HepG2 (cell line): ENCODE results near the gene B3GNT7. TPM values are rescaled to one million over a fixed set of nuclear protein-coding genes. Genes with fewer than 3 reads are reported as not detected.

Experiments
- ATAC-seq: fragments of 200-7000 bp; cut with Tn5 transposase; 3 replicates; pipeline ENCODE4 v1.9.1; 2020; ENCODE audit warnings: mild to moderate bottlenecking, moderate library complexity
- BruUV-seq: library from RNA; stranded (reverse); fragments of 400-500 nt; replicated peaks from 2 replicates; lab custom pipeline; 2021; lab: Mats Ljungman, UMichigan
- CTCF ChIA-PET: fragments of 300-600 bp; formaldehyde crosslinking; extraction: SDS; loops from one replicate; lab custom pipeline; 2021; ENCODE audit warnings: low total read pairs, inconsistent platforms, low intra/inter-chr PET ratio; lab: Yijun Ruan, JAX
- POLR2A ChIA-PET: fragments of 350-600 bp; sonication (Branson Sonifier 250); formaldehyde crosslinking; loops from one replicate; lab custom pipeline; 2020; ENCODE audit warnings: antibody characterized with exemption, inconsistent platforms; lab: Yijun Ruan, JAX
- DNase-seq: peaks from one replicate; pipeline ENCODE4 v3.0.0-alpha.2; 2015; ENCODE audit warnings: low spot score
- FAIRE-seq: peaks from 3 replicates; lab custom pipeline; 2011; peaks lifted over from hg19 to GRCh38; lab: Jason Lieb, UNC
- H2AFZ ChIP-seq: one replicate; pipeline ENCODE4 v1.6.1; 2011; ENCODE audit warnings: low read length, inconsistent platforms
- H3K27ac ChIP-seq: fragments of 300-600 bp; 3 replicates; pipeline ENCODE4 v1.8.0; 2011; ENCODE audit warnings: mixed run types, mild to moderate bottlenecking, mixed read lengths, low read length, inconsistent platforms; ENCODE audit not compliant: insufficient read depth; ENCODE audit errors: extremely low read length
- H3K27me3 ChIP-seq, 2 experiments: fragments of 200-600 bp in 1 of 2; 2 replicates in 1 of 2; 3 replicates in 1 of 2; pipeline versions ENCODE4 v1.6.0 to v1.8.0; 2011; ENCODE audit warnings: low read length in 2 of 2, mild to moderate bottlenecking in 2 of 2, moderate library complexity in 2 of 2, inconsistent platforms in 1 of 2; ENCODE audit not compliant: insufficient read depth in 2 of 2, control insufficient read depth in 1 of 2
- H3K36me3 ChIP-seq, 2 experiments: fragments of 200-600 bp in 1 of 2; replicated peaks in 1 of 2; 2 replicates in 1 of 2; 3 replicates in 1 of 2; pipeline versions ENCODE4 v1.5.1 to v1.8.0; 2011; ENCODE audit warnings: low read length in 2 of 2, inconsistent platforms in 1 of 2; ENCODE audit not compliant: insufficient read depth in 2 of 2, control insufficient read depth in 1 of 2
- H3K4me1 ChIP-seq: 2 replicates; pipeline ENCODE4 v1.5.1; 2012; ENCODE audit warnings: low read length, inconsistent platforms; ENCODE audit not compliant: insufficient read depth
- H3K4me2 ChIP-seq: 2 replicates; pipeline ENCODE4 v1.6.0; 2011; ENCODE audit warnings: low read depth, low read length, inconsistent platforms
- H3K4me3 ChIP-seq, 3 experiments: fragments of 200-600 bp in 1 of 3; sonication (generic), shearing (Covaris generic) in 1 of 3; replicated peaks in 1 of 3; 2 replicates each; pipeline ENCODE4 v1.5.1; 2011 to 2016; ENCODE audit warnings: low read length in 3 of 3, inconsistent platforms in 2 of 3, low read depth in 2 of 3, mild to moderate bottlenecking in 2 of 3, control low read depth in 1 of 3, mixed read lengths in 1 of 3; ENCODE audit not compliant: insufficient read depth in 1 of 3
- H3K79me2 ChIP-seq: one replicate; pipeline ENCODE4 v1.6.1; 2011; ENCODE audit warnings: low read length, inconsistent platforms; ENCODE audit not compliant: insufficient read depth
- H3K9ac ChIP-seq: 2 replicates; pipeline ENCODE4 v1.6.0; 2011; ENCODE audit warnings: mild to moderate bottlenecking, low read depth, low read length, inconsistent platforms; ENCODE audit not compliant: insufficient read depth
- H3K9me3 ChIP-seq: 2 replicates; pipeline ENCODE4 v1.5.1; 2012; ENCODE audit warnings: mild to moderate bottlenecking, low read length
- H4K20me1 ChIP-seq: 2 replicates; pipeline ENCODE4 v1.6.0; 2011; ENCODE audit warnings: inconsistent platforms, mild to moderate bottlenecking, low read length, moderate library complexity; ENCODE audit not compliant: insufficient read depth
- CCAR2 ChIP-seq: fragments of 200-400 bp; formaldehyde crosslinking; optimal IDR thresholded peaks from 2 replicates; pipeline ENCODE3; 2018; ENCODE audit warnings: low read depth, mild to moderate bottlenecking, low read length, moderate library complexity
- ISX ChIP-seq: sonication (generic); formaldehyde crosslinking; conservative IDR thresholded peaks from 2 replicates; pipeline ENCODE4 v1.5.0; 2020; ENCODE audit warnings: missing genetic modification reagents
- MLLT10 ChIP-seq: sonication (generic); formaldehyde crosslinking; IDR thresholded peaks from 2 replicates; pipeline ENCODE4 v1.4.0; 2020; ENCODE audit warnings: missing genetic modification reagents
- NFKB2 ChIP-seq: sonication (generic); formaldehyde crosslinking; IDR thresholded peaks from 2 replicates; pipeline ENCODE4 v1.4.0; 2020; ENCODE audit warnings: missing genetic modification reagents, borderline replicate concordance
- SATB2 ChIP-seq: sonication (generic); formaldehyde crosslinking; IDR thresholded peaks from 2 replicates; pipeline ENCODE4 v1.5.0; 2020; ENCODE audit warnings: missing genetic modification reagents
- STAG1 ChIP-seq: sonication (generic); formaldehyde crosslinking; IDR thresholded peaks from 2 replicates; pipeline ENCODE4 v1.4.0; 2020; ENCODE audit warnings: missing genetic modification reagents
- YEATS4 ChIP-seq: sonication (generic); formaldehyde crosslinking; IDR thresholded peaks from 2 replicates; pipeline ENCODE4 v1.4.0; 2020; ENCODE audit warnings: missing genetic modification reagents, borderline replicate concordance
- ZBTB37 ChIP-seq: sonication (generic); formaldehyde crosslinking; IDR thresholded peaks from 2 replicates; pipeline ENCODE4 v1.4.0; 2020; ENCODE audit warnings: mild to moderate bottlenecking, missing genetic modification reagents
- ZFP82 ChIP-seq: sonication (generic); formaldehyde crosslinking; IDR thresholded peaks from 2 replicates; pipeline ENCODE4 v1.5.1; 2020; ENCODE audit warnings: mild to moderate bottlenecking, missing genetic modification reagents, borderline replicate concordance
- ZMYM3 ChIP-seq: sonication (generic); formaldehyde crosslinking; IDR thresholded peaks from 2 replicates; pipeline ENCODE4 v1.5.1; 2020; ENCODE audit warnings: mild to moderate bottlenecking, missing genetic modification reagents
- ZNF224 ChIP-seq: sonication (generic); formaldehyde crosslinking; IDR thresholded peaks from 2 replicates; pipeline ENCODE4 v1.5.0; 2020; ENCODE audit warnings: mild to moderate bottlenecking, missing genetic modification reagents
- ZNF350 ChIP-seq: sonication (generic); formaldehyde crosslinking; IDR thresholded peaks from 2 replicates; pipeline ENCODE4 v1.4.0; 2020; ENCODE audit warnings: mild to moderate bottlenecking, low read depth, missing genetic modification reagents, borderline replicate concordance
- ZNF562 ChIP-seq: sonication (generic); formaldehyde crosslinking; IDR thresholded peaks from 2 replicates; pipeline ENCODE4 v1.8.0; 2022; ENCODE audit warnings: missing genetic modification reagents, borderline replicate concordance
- ZNF607 ChIP-seq: sonication (generic); formaldehyde crosslinking; IDR thresholded peaks from 2 replicates; pipeline ENCODE4 v1.5.1; 2020; ENCODE audit warnings: missing genetic modification reagents, mild to moderate bottlenecking, borderline replicate concordance
- ZSCAN21 ChIP-seq: sonication (generic); formaldehyde crosslinking; IDR thresholded peaks from 2 replicates; pipeline ENCODE4 v1.8.0; 2022; ENCODE audit warnings: mild to moderate bottlenecking, missing genetic modification reagents, moderate library complexity, borderline replicate concordance
- WGBS: methylation state at CpG from one replicate; pipeline ENCODE4 v1.1.6; 2017; ENCODE audit warnings: low lambda C conversion rate; 5-methylcytosine and 5-hydroxymethylcytosine counted together
- in situ Hi-C: cut with HindIII; loops from 2 replicates; pipeline ENCODE4 v1.10.0; 2017; ENCODE audit warnings: low pct_unique_long_range_greater_than_20kb; ENCODE audit not compliant: extremely low pct_ligation_motif_present
- intact Hi-C: fragments of 100-400 bp; cut with micrococcal nuclease; formaldehyde crosslinking; loops from one replicate; pipeline ENCODE4 v1.10.0; 2022; ENCODE audit not compliant: unreplicated experiment
- polyA plus RNA-seq, 8 experiments: library from polyadenylated mRNA; depleted of rRNA in 3 of 8; stranded (reverse) in 7 of 8; unstranded in 1 of 8; fragments of >200 nt; fragmentation: Illumina TruSeq in 4 of 8; extraction: Trizol in 4 of 8; gene quantifications; 2 replicates each; pipeline versions ENCODE4 v1.2.1 to v1.2.3, GENCODE V29; 2011 to 2016; ENCODE audit warnings: low read depth in 4 of 8, missing spikeins in 1 of 8, mixed read lengths in 1 of 8; ENCODE audit not compliant: insufficient read depth in 1 of 8
- total RNA-seq, 5 experiments: library from RNA; depleted of rRNA; stranded (reverse); fragments of >200 nt; fragmentation: Illumina TruSeq; extraction: Trizol; gene quantifications; 2 replicates each; pipeline ENCODE4 v1.2.3, GENCODE V29; 2016; ENCODE audit warnings: low read depth in 1 of 5
- TF ChIP-seq, protein P1 (sequence below): sonication (generic); formaldehyde crosslinking; IDR thresholded peaks from 2 replicates; pipeline ENCODE4 v1.4.0; 2020; ENCODE audit warnings: missing genetic modification reagents
- TF ChIP-seq, protein P2 (sequence below): sonication (generic); formaldehyde crosslinking; IDR thresholded peaks from 2 replicates; pipeline ENCODE4 v1.4.0; 2020; ENCODE audit warnings: missing genetic modification reagents

B3GNT7 gene
- total and polyA plus RNA-seq, 2 of the 13 experiments (the other 11 are each of a cell fraction or from before 2014, with no cell fraction given), result 0.04 to 0.24 TPM

DNA sequence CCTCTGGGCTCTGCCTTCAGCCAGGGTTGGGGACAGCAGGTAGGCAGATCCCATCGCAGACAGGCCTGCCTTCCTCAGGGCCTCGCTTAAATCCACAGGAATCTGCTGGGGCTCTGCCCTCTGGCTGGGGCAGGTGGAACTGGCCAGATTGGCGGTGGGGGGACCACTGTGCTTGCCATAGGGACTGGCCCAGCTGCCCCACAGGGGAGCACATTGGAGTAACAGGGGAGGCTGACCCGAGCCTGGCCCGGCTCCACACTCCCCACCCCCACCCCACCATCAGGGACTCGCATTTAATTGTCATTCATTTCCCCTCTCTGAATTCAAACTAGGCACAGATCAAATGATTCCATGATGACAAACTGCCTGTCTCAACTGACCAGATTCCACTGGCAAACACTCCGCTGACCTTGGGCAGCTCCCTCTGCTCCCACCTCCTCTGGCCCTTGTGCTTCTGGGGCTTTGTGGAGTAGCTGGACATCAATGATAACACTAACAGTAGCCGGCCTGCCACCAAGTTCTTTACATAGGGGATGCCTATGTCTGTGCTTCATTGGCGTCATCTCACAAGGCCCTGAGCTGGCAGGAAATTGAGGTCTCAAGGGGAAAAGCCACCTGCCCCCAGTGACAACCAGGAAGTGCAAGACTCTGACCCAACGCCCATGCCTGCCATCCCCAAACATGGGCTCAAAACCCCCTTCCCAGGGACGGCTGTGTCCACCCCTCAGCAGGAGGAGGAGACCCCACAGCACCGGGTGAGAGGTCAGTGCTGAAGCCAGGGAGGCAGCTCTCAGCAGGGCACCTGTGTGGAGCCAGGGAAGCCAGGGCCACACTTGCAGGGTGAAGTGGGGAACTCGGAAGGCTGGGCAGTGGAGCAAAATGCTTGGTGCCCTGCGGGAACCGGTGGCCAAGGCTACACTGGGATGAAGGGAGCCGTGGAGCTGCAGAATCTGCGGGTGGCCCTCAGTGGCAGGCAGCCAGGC lies 2.1 kb upstream of the B3GNT7 start:
- Histone ChIP-seq H3K9me3 (no peaks in the 10 kb centered on the region), H3K4me3 (no peak overlapping the region), H3K4me2 (no peak overlapping the region; the same call in 1 of the 2 replicates), H3K36me3 (no peaks in the 10 kb centered on the region), H3K4me1 (peaks cover 37% of the 10 kb centered on the region), H3K9ac (no peak overlapping the region), H3K27ac (no peak overlapping the region), H4K20me1 (no peaks in the 10 kb centered on the region), H2AFZ (no peak overlapping the region), H3K79me2 (no peaks in the 10 kb centered on the region), H3K27me3 (peaks cover 17 to 81% of the 10 kb centered on the region in 2 experiments)
- no TSS peak for BruUV-seq
- ChIA-PET CTCF (interaction anchor here (1.3 to 1.4 kb wide), 2 partner anchors 97 to 166 kb away, joined by 5 to 9 read pairs; no protein-coding TSS in a partner anchor), POLR2A (no interaction called here)
- peak; percentile 59 for FAIRE-seq
- peak; percentile 52 for ATAC-seq
- peak; percentile 47 for DNase-seq
- intact Hi-C loops (loop anchor here (1.0 kb wide), 2 partner anchors 28 to 96 kb away; no protein-coding TSS in a partner anchor), in situ Hi-C loops (loop anchor here (10.0 kb wide), 1 partner anchor 99 kb away; no protein-coding TSS in a partner anchor)
- 38% methylated on average over 11 of the region's 17 CpGs for WGBS
- TF ChIP-seq ZNF607 (no peak), YEATS4 (no peak), CCAR2 (no peak), NFKB2 (CRISPR knock-in tag) (no peak), ISX (no peak), ZNF350 (CRISPR knock-in tag) (0 out of 2 replicates have a peak, but pooled peaks have one; percentile 11), ZSCAN21 (CRISPR knock-in tag) (no peak), ZFP82 (no peak), STAG1 (CRISPR knock-in tag) (peak; percentile 47), SATB2 (no peak), ZNF562 (CRISPR knock-in tag) (no peak), ZMYM3 (CRISPR knock-in tag) (no peak), ZNF224 (CRISPR knock-in tag) (no peak), MLLT10 (CRISPR knock-in tag) (no peak), ZBTB37 (CRISPR knock-in tag) (no peak)
- TF ChIP-seq, protein P1, sequence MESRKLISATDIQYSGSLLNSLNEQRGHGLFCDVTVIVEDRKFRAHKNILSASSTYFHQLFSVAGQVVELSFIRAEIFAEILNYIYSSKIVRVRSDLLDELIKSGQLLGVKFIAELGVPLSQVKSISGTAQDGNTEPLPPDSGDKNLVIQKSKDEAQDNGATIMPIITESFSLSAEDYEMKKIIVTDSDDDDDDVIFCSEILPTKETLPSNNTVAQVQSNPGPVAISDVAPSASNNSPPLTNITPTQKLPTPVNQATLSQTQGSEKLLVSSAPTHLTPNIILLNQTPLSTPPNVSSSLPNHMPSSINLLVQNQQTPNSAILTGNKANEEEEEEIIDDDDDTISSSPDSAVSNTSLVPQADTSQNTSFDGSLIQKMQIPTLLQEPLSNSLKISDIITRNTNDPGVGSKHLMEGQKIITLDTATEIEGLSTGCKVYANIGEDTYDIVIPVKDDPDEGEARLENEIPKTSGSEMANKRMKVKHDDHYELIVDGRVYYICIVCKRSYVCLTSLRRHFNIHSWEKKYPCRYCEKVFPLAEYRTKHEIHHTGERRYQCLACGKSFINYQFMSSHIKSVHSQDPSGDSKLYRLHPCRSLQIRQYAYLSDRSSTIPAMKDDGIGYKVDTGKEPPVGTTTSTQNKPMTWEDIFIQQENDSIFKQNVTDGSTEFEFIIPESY, result no peak
- TF ChIP-seq, protein P2, sequence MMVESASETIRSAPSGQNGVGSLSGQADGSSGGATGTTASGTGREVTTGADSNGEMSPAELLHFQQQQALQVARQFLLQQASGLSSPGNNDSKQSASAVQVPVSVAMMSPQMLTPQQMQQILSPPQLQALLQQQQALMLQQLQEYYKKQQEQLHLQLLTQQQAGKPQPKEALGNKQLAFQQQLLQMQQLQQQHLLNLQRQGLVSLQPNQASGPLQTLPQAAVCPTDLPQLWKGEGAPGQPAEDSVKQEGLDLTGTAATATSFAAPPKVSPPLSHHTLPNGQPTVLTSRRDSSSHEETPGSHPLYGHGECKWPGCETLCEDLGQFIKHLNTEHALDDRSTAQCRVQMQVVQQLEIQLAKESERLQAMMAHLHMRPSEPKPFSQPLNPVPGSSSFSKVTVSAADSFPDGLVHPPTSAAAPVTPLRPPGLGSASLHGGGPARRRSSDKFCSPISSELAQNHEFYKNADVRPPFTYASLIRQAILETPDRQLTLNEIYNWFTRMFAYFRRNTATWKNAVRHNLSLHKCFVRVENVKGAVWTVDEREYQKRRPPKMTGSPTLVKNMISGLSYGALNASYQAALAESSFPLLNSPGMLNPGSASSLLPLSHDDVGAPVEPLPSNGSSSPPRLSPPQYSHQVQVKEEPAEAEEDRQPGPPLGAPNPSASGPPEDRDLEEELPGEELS, result no peak
